ENCODE data around the gene BACE2. TPM values are rescaled to one million over a fixed set of nuclear protein-coding genes. Genes with fewer than 3 reads are reported as not detected.

Gene BACE2
- polyA plus RNA-seq, 2 of the 4 experiments (the other 2 are of a cell fraction): 15.2 to 26.0 TPM

DNA sequence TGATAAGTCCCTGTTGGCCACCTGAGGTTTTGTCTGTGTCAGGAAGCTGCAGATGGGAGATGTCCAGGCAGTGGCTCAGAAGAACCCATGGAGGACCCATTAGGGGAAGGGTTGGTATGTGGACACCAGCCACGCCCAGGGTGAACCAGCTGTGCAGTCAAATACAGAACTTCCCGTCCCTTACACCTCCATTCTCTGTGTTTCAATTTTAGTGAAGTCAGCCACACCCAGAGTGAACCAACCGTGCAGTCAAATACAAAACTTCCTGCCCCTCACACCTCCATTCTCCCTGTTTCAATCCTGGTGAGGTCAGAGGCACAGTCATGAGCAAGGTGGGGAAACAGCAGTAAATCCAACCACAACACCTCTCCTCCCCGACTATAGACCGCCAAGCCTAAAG is 27.4 kb downstream of the BACE2 start:
- Histone ChIP-seq H3K4me3 (no peak overlapping the region), H3K4me1 (peaks cover 11% of the 10 kb centered on the region; the same call in 1 of the 3 replicates), H3K9me3 (no peaks in the 10 kb centered on the region), H3K27ac (no peak overlapping the region), H3K4me2 (no peak overlapping the region)
- POLR2A ChIA-PET: no interaction called here
- ATAC-seq (no peak), FAIRE-seq (no peak), DNase-seq (ENCODE audit: low read depth in 1 of 2, low spot score in 1 of 2) (no peak)
- TF ChIP-seq EHF (CRISPR knock-in tag; IDR thresholded peaks at IDR 0.05) (no peak), EHMT2 (IDR thresholded peaks at IDR 0.05; ENCODE audit: low read depth) (no peak), HOXB5 (CRISPR knock-in tag; IDR thresholded peaks at IDR 0.05) (no peak), NPAS2 (CRISPR knock-in tag; IDR thresholded peaks at IDR 0.05; ENCODE audit: borderline replicate concordance) (no peak), TP53 (CRISPR knock-in tag; IDR thresholded peaks at IDR 0.05) (no peak), RAD21 (conservative IDR thresholded peaks at IDR 0.05 in 1 of 2, IDR thresholded peaks at IDR 0.05 in 1 of 2) (no peak), MAZ (IDR thresholded peaks at IDR 0.05; ENCODE audit: borderline replicate concordance, low read depth, low read length) (no peak), NR3C1 (IDR thresholded peaks at IDR 0.05) (no peak), JUN (IDR thresholded peaks at IDR 0.05) (no peak)
- TF ChIP-seq, protein P1, sequence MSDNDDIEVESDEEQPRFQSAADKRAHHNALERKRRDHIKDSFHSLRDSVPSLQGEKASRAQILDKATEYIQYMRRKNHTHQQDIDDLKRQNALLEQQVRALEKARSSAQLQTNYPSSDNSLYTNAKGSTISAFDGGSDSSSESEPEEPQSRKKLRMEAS (IDR thresholded peaks at IDR 0.05): no peak
- TF ChIP-seq, protein P2, sequence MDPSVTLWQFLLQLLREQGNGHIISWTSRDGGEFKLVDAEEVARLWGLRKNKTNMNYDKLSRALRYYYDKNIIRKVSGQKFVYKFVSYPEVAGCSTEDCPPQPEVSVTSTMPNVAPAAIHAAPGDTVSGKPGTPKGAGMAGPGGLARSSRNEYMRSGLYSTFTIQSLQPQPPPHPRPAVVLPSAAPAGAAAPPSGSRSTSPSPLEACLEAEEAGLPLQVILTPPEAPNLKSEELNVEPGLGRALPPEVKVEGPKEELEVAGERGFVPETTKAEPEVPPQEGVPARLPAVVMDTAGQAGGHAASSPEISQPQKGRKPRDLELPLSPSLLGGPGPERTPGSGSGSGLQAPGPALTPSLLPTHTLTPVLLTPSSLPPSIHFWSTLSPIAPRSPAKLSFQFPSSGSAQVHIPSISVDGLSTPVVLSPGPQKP (IDR thresholded peaks at IDR 0.05; ENCODE audit: low read depth, low read length): no peak
- TF ChIP-seq, protein P3, sequence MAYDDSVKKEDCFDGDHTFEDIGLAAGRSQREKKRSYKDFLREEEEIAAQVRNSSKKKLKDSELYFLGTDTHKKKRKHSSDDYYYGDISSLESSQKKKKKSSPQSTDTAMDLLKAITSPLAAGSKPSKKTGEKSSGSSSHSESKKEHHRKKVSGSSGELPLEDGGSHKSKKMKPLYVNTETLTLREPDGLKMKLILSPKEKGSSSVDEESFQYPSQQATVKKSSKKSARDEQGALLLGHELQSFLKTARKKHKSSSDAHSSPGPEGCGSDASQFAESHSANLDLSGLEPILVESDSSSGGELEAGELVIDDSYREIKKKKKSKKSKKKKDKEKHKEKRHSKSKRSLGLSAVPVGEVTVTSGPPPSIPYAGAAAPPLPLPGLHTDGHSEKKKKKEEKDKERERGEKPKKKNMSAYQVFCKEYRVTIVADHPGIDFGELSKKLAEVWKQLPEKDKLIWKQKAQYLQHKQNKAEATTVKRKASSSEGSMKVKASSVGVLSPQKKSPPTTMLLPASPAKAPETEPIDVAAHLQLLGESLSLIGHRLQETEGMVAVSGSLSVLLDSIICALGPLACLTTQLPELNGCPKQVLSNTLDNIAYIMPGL (CRISPR knock-in tag; IDR thresholded peaks at IDR 0.05; ENCODE audit: borderline replicate concordance): no peak
- WGBS (ENCODE audit: missing lambda C conversion rate): 74% methylated on average over 5 of the region's 5 CpGs
- CTCF ChIA-PET: interaction anchor here (1.0 kb wide), 1 partner anchor 13 kb away, joined by 3 read pairs; no protein-coding TSS in a partner anchor

DNA sequence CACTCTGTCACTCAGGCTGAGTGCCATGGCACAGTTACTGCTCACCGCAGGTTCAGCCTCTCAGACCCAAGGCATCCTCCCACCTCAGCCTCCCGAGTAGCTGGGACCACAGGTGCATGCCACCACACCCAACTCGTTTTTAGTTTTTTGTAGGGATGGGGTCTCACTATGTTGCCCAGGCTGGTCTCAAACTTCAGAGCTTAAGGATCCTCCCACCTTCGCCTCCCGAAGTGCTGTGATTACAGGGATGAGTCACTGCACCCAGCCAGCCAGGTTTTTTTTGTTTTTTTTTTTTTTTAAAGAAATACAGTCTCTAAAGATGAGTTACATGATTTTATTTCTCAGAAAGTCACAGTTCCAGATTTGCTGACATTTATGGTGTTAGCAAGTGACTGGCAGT is 29.0 kb downstream of the BACE2 start:
- ATAC-seq (no peak), FAIRE-seq (no peak), DNase-seq (ENCODE audit: low read depth in 1 of 2, low spot score in 1 of 2) (peak in 1 of 2 experiments; percentile 10)
- CTCF ChIA-PET: interaction anchor here (1.2 kb wide), 1 partner anchor 26 kb away, joined by 3 read pairs; no protein-coding TSS in a partner anchor
- POLR2A ChIA-PET: interaction anchor here (0.7 kb wide), 1 partner anchor 10 kb away, joined by 6 read pairs; no protein-coding TSS in a partner anchor
- H3K27ac ChIP-seq: no peak overlapping the region
- TF ChIP-seq, protein P4, sequence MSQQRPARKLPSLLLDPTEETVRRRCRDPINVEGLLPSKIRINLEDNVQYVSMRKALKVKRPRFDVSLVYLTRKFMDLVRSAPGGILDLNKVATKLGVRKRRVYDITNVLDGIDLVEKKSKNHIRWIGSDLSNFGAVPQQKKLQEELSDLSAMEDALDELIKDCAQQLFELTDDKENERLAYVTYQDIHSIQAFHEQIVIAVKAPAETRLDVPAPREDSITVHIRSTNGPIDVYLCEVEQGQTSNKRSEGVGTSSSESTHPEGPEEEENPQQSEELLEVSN (IDR thresholded peaks at IDR 0.05; ENCODE audit: borderline replicate concordance, low read depth): no peak
- TF ChIP-seq RAD21 (conservative IDR thresholded peaks at IDR 0.05 in 1 of 2, IDR thresholded peaks at IDR 0.05 in 1 of 2): no peak
- TF ChIP-seq, protein P5, sequence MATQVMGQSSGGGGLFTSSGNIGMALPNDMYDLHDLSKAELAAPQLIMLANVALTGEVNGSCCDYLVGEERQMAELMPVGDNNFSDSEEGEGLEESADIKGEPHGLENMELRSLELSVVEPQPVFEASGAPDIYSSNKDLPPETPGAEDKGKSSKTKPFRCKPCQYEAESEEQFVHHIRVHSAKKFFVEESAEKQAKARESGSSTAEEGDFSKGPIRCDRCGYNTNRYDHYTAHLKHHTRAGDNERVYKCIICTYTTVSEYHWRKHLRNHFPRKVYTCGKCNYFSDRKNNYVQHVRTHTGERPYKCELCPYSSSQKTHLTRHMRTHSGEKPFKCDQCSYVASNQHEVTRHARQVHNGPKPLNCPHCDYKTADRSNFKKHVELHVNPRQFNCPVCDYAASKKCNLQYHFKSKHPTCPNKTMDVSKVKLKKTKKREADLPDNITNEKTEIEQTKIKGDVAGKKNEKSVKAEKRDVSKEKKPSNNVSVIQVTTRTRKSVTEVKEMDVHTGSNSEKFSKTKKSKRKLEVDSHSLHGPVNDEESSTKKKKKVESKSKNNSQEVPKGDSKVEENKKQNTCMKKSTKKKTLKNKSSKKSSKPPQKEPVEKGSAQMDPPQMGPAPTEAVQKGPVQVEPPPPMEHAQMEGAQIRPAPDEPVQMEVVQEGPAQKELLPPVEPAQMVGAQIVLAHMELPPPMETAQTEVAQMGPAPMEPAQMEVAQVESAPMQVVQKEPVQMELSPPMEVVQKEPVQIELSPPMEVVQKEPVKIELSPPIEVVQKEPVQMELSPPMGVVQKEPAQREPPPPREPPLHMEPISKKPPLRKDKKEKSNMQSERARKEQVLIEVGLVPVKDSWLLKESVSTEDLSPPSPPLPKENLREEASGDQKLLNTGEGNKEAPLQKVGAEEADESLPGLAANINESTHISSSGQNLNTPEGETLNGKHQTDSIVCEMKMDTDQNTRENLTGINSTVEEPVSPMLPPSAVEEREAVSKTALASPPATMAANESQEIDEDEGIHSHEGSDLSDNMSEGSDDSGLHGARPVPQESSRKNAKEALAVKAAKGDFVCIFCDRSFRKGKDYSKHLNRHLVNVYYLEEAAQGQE (IDR thresholded peaks at IDR 0.05): no peak
- TF ChIP-seq CHD2 (IDR thresholded peaks at IDR 0.05; ENCODE audit: low read length, partially characterized antibody): no peak
- TF ChIP-seq MAFK (IDR thresholded peaks at IDR 0.05; ENCODE audit: partially characterized antibody): no peak
- TF ChIP-seq FOSL2 (IDR thresholded peaks at IDR 0.05): no peak
- TF ChIP-seq FOSL2 (CRISPR knock-in tag; IDR thresholded peaks at IDR 0.05): no peak
- no peak for TF ChIP-seq RCOR1 (IDR thresholded peaks at IDR 0.05; ENCODE audit: low read depth, low read length)
- no peak for TF ChIP-seq HOXB13 (CRISPR knock-in tag; IDR thresholded peaks at IDR 0.05; ENCODE audit: low read depth)
- no peak for TF ChIP-seq RNF2 (IDR thresholded peaks at IDR 0.05; ENCODE audit: borderline replicate concordance, low read depth)
- no peak for TF ChIP-seq GATA3 (IDR thresholded peaks at IDR 0.05; ENCODE audit: borderline replicate concordance)
- TF ChIP-seq POLR2A (IDR thresholded peaks at IDR 0.05; ENCODE audit: low read length): no peak
- no peak for TF ChIP-seq FOXS1 (CRISPR knock-in tag; IDR thresholded peaks at IDR 0.05)
- TF ChIP-seq, protein P2 (IDR thresholded peaks at IDR 0.05; ENCODE audit: low read depth, low read length): no peak
- TF ChIP-seq, protein P6, sequence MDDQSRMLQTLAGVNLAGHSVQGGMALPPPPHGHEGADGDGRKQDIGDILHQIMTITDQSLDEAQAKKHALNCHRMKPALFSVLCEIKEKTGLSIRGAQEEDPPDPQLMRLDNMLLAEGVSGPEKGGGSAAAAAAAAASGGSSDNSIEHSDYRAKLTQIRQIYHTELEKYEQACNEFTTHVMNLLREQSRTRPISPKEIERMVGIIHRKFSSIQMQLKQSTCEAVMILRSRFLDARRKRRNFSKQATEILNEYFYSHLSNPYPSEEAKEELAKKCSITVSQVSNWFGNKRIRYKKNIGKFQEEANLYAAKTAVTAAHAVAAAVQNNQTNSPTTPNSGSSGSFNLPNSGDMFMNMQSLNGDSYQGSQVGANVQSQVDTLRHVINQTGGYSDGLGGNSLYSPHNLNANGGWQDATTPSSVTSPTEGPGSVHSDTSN (IDR thresholded peaks at IDR 0.05): no peak
- no peak for TF ChIP-seq PHF8 (IDR thresholded peaks at IDR 0.05; ENCODE audit: borderline replicate concordance, low read depth)
- no peak overlapping the region for H3K4me2 ChIP-seq
- no peaks in the 10 kb centered on the region for H3K9me3 ChIP-seq
- no peak overlapping the region for H3K4me3 ChIP-seq
- H3K4me1 ChIP-seq: peaks cover 11% of the 10 kb centered on the region; the same call in 1 of the 3 replicates
- 44% methylated on average over 5 of the region's 5 CpGs for WGBS (ENCODE audit: missing lambda C conversion rate)
